GM18505 (cell line): ENCODE results near the gene PDGFC.
A peak's percentile ranks its signal among the peaks of the same experiment; 100 is the strongest.

Experiments used
- ATAC-seq: cut with Tn5 transposase; IDR thresholded peaks from one replicate; pipeline ENCODE4 v1.9.1; 2021; ENCODE audit not compliant: unreplicated experiment
- POLR2A ChIP-seq: IDR thresholded peaks from 4 replicates; pipeline ENCODE4 v1.6.1; 2011; ENCODE audit warnings: borderline replicate concordance; ENCODE audit not compliant: insufficient read depth, insufficient read length; ENCODE audit errors: extremely low read depth

Gene PDGFC

GRCh38 chr4:156998500-156999174 lies 27.0 kb upstream of the PDGFC start:
- no peak for ATAC-seq
- no peak for TF ChIP-seq POLR2A

GRCh38 chr4:156992943-156993342 lies 21.3 kb upstream of the PDGFC start:
- TF ChIP-seq POLR2A = no peak
- ATAC-seq = no peak

GRCh38 chr4:156991161-156991560 lies 19.6 kb upstream of the PDGFC start:
- TF ChIP-seq POLR2A = no peak
- no peak for ATAC-seq

- no peak for ATAC-seq
- no peak for TF ChIP-seq POLR2A
These were observed 11.8 kb upstream of the PDGFC start for GRCh38 chr4:156983366-156983765.

- TF ChIP-seq POLR2A = no peak
- no peak for ATAC-seq
These were observed 9.7 kb upstream of the PDGFC start for GRCh38 chr4:156981262-156981769.

- no peak for ATAC-seq
- TF ChIP-seq POLR2A = no peak
These were observed 6.0 kb upstream of the PDGFC start for GRCh38 chr4:156977435-156978160.

- TF ChIP-seq POLR2A = no peak
- ATAC-seq = no peak
These were observed 4.5 kb upstream of the PDGFC start for GRCh38 chr4:156976147-156976546.

- TF ChIP-seq POLR2A = no peak
- no peak for ATAC-seq
These were observed 4.1 kb upstream of the PDGFC start for GRCh38 chr4:156975686-156976085.

- ATAC-seq = no peak
- TF ChIP-seq POLR2A = no peak
These were observed 2.7 kb upstream of the PDGFC start for GRCh38 chr4:156974264-156974663.

- TF ChIP-seq POLR2A = no peak
- no peak for ATAC-seq
These were observed 898 bp upstream of the PDGFC start for GRCh38 chr4:156972379-156973015.

- no peak for TF ChIP-seq POLR2A
- peak; percentile 21 for ATAC-seq
These were observed 379 bp downstream of the PDGFC start for GRCh38 chr4:156971165-156971675.

- TF ChIP-seq POLR2A = no peak
- no peak for ATAC-seq
These were observed 966 bp downstream of the PDGFC start for GRCh38 chr4:156970501-156971164.

- no peak for ATAC-seq
- no peak for TF ChIP-seq POLR2A
These were observed 1.7 kb downstream of the PDGFC start for GRCh38 chr4:156969911-156970310.
